GM12892 (cell line): ENCODE measurements around the gene ATP1B3.

Experiments used
- POLR2A ChIP-seq: IDR thresholded peaks from 2 replicates; pipeline ENCODE4 v1.6.1; 2011; ENCODE audit warnings: low read depth, low read length, control low read depth
- POLR2AphosphoS5 ChIP-seq: IDR thresholded peaks from 2 replicates; pipeline ENCODE4 v1.6.1; 2011; ENCODE audit warnings: low read depth, low read length, control low read depth
- TAF1 ChIP-seq: IDR thresholded peaks from 2 replicates; pipeline ENCODE4 v1.6.1; 2011; ENCODE audit warnings: low read depth, mild to moderate bottlenecking, control low read depth, low read length, borderline replicate concordance

DNA sequence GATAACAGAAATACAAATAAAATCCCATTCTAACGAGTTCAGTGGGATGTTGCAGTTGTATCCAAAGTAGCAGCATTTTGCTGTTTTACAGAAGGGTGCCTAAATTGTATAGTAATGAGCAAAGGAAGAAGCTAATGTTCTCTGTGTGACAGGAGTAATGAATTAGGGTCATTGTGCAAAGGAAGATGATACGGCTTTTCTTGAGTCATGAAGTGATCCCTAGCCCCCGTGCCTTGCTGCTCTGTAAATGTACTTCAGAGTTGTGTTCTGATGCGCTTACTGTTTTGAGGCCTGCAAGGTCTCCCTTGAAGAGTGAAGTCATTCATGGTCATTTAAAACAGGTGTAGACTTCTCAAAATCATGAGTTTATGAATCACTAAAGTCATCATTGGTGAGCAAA lies 37.9 kb downstream of the ATP1B3 start:
- TF ChIP-seq POLR2A, result no peak
- no peak for TF ChIP-seq POLR2AphosphoS5
- no peak for TF ChIP-seq TAF1
